ENCODE results near the gene SDK1. TPM values are rescaled to one million over a fixed set of nuclear protein-coding genes. Genes with fewer than 3 reads are reported as not detected.

SDK1 gene
- total RNA-seq, 1 experiment from 2014 or later, result 9.3 TPM

- no peak for TF ChIP-seq CDX4 (CRISPR knock-in tag; IDR thresholded peaks at IDR 0.05; ENCODE audit: borderline replicate concordance)
- no peak for TF ChIP-seq RELA (CRISPR knock-in tag; IDR thresholded peaks at IDR 0.05; ENCODE audit: borderline replicate concordance)
- TF ChIP-seq NR1H2 (CRISPR knock-in tag; IDR thresholded peaks at IDR 0.05), result no peak
- no peak for TF ChIP-seq MXD4 (CRISPR knock-in tag; IDR thresholded peaks at IDR 0.05; ENCODE audit: borderline replicate concordance)
- no peak for TF ChIP-seq PRRX2 (CRISPR knock-in tag; IDR thresholded peaks at IDR 0.05)
- no peak for TF ChIP-seq ESRRA (CRISPR knock-in tag; IDR thresholded peaks at IDR 0.05; ENCODE audit: borderline replicate concordance)
- no peak for TF ChIP-seq ZNF232 (CRISPR knock-in tag; IDR thresholded peaks at IDR 0.05)
- TF ChIP-seq CBFB (CRISPR knock-in tag; IDR thresholded peaks at IDR 0.05; ENCODE audit: low read depth), result no peak
Observed at GRCh38 chr7:3861386-3861785, 560.3 kb downstream of the SDK1 start (continued).

- Mint-ChIP-seq H3K9me3 (peaks cover 10% of the 10 kb centered on the region), H3K27ac (peak overlapping the region; percentile 21; the same call in 1 of the 2 replicates), H3K4me3 (no peak overlapping the region), H3K36me3 (no peaks in the 10 kb centered on the region), H3K4me1 (peaks cover 21% of the 10 kb centered on the region), H3K27me3 (ENCODE audit: low read depth) (no peaks in the 10 kb centered on the region)
- TF ChIP-seq PRRX2 (CRISPR knock-in tag; IDR thresholded peaks at IDR 0.05) (no peak), NFYB (CRISPR knock-in tag; conservative IDR thresholded peaks at IDR 0.05; ENCODE audit: low read depth) (no peak), FOXK1 (CRISPR knock-in tag; IDR thresholded peaks at IDR 0.05) (no peak), ATF6 (CRISPR knock-in tag; IDR thresholded peaks at IDR 0.05) (no peak), MYBL2 (CRISPR knock-in tag; IDR thresholded peaks at IDR 0.05) (no peak), JUN (CRISPR knock-in tag; IDR thresholded peaks at IDR 0.05) (no peak), SOX15 (CRISPR knock-in tag; IDR thresholded peaks at IDR 0.05) (no peak), ZNF121 (CRISPR knock-in tag; IDR thresholded peaks at IDR 0.05) (no peak), GRHL2 (CRISPR knock-in tag; IDR thresholded peaks at IDR 0.05; ENCODE audit: insufficient replicate concordance, severe bottlenecking) (no peak), FOXJ3 (CRISPR knock-in tag; IDR thresholded peaks at IDR 0.05; ENCODE audit: borderline replicate concordance) (no peak), KAT7 (CRISPR knock-in tag; IDR thresholded peaks at IDR 0.05; ENCODE audit: borderline replicate concordance) (no peak), ZNF425 (CRISPR knock-in tag; conservative IDR thresholded peaks at IDR 0.05) (no peak), PRDM15 (CRISPR knock-in tag; IDR thresholded peaks at IDR 0.05) (no peak), ZNF138 (CRISPR knock-in tag; conservative IDR thresholded peaks at IDR 0.05) (no peak), ZNF671 (CRISPR knock-in tag; IDR thresholded peaks at IDR 0.05) (no peak), SMAD4 (CRISPR knock-in tag; IDR thresholded peaks at IDR 0.05) (no peak), NR3C1 (CRISPR knock-in tag; conservative IDR thresholded peaks at IDR 0.05; ENCODE audit: low read depth) (no peak), E2F5 (CRISPR knock-in tag; IDR thresholded peaks at IDR 0.05) (no peak), ATF2 (CRISPR knock-in tag; IDR thresholded peaks at IDR 0.05; ENCODE audit: borderline replicate concordance, low read depth) (no peak)
- DNase-seq (ENCODE audit: low spot score) (no peak), ATAC-seq (peak; percentile 67)
- POLR2A ChIA-PET, result no interaction called here
- CTCF ChIA-PET, result no interaction called here
Observed at GRCh38 chr7:3861941-3862340, 560.9 kb downstream of the SDK1 start.

Data from WTC11 (cell line).